ENCODE measurements around the gene CADM1.

The CADM1 gene

DNA sequence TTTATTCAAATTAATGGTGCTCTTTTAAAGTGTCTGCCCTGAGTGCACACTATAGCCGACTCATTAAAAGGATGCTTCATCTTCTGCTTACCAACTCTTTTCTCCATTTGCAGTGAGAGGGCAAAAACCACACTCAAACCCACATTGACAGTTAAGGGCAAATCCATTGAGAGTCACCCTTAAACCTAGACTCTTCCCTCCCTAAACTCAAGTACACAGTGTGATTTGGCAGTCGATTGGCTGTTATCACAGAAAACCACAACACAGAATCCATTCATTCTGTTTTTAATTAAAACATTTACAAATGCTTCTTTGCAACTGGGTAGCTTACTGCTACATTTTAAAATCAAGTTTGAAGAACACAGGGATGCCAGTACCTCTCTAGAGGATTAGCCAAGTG, 120.0 kb downstream of the CADM1 start:
- no peak for TF ChIP-seq SIN3A (IDR thresholded peaks at IDR 0.05; ENCODE audit: borderline replicate concordance, insufficient read depth, low read length)
- TF ChIP-seq, protein P1, sequence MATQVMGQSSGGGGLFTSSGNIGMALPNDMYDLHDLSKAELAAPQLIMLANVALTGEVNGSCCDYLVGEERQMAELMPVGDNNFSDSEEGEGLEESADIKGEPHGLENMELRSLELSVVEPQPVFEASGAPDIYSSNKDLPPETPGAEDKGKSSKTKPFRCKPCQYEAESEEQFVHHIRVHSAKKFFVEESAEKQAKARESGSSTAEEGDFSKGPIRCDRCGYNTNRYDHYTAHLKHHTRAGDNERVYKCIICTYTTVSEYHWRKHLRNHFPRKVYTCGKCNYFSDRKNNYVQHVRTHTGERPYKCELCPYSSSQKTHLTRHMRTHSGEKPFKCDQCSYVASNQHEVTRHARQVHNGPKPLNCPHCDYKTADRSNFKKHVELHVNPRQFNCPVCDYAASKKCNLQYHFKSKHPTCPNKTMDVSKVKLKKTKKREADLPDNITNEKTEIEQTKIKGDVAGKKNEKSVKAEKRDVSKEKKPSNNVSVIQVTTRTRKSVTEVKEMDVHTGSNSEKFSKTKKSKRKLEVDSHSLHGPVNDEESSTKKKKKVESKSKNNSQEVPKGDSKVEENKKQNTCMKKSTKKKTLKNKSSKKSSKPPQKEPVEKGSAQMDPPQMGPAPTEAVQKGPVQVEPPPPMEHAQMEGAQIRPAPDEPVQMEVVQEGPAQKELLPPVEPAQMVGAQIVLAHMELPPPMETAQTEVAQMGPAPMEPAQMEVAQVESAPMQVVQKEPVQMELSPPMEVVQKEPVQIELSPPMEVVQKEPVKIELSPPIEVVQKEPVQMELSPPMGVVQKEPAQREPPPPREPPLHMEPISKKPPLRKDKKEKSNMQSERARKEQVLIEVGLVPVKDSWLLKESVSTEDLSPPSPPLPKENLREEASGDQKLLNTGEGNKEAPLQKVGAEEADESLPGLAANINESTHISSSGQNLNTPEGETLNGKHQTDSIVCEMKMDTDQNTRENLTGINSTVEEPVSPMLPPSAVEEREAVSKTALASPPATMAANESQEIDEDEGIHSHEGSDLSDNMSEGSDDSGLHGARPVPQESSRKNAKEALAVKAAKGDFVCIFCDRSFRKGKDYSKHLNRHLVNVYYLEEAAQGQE (IDR thresholded peaks at IDR 0.05; ENCODE audit: insufficient read depth in 1 of 2, low read depth in 2 of 2, low read length in 2 of 2) = no peak
- TF ChIP-seq FOXP2 (optimal IDR thresholded peaks at IDR 0.05; ENCODE audit: borderline replicate concordance, extremely low read depth, extremely low read length, insufficient read depth) = no peak
- no peak for TF ChIP-seq POLR2AphosphoS5 (IDR thresholded peaks at IDR 0.05; ENCODE audit: low read depth, low read length)
- no peak for TF ChIP-seq TAF1 (IDR thresholded peaks at IDR 0.05; ENCODE audit: borderline replicate concordance, insufficient read depth, low read length)

DNA sequence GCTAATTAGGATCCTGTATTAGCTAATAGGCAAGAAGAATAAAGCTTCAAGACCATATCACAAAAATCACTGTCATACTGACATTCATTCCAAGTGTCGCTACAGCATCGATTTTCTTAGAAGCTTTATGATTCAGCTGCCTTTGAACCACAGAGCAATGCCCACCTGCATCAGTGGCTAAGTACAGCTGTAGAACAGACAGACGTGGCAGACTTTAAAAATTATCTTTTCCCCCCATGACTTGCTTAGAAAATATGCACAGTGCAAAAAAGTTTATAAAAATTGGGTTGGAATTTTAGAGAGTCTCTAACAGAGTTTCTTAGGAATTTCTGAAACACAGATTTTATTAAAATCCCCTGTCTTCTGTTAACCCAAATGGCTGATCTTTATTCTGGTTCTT, 120.8 kb downstream of the CADM1 start:
- TF ChIP-seq SIN3A (IDR thresholded peaks at IDR 0.05; ENCODE audit: borderline replicate concordance, insufficient read depth, low read length) = no peak
- TF ChIP-seq FOXP2 (optimal IDR thresholded peaks at IDR 0.05; ENCODE audit: borderline replicate concordance, extremely low read depth, extremely low read length, insufficient read depth) = no peak
- no peak for TF ChIP-seq TAF1 (IDR thresholded peaks at IDR 0.05; ENCODE audit: borderline replicate concordance, insufficient read depth, low read length)
- TF ChIP-seq POLR2AphosphoS5 (IDR thresholded peaks at IDR 0.05; ENCODE audit: low read depth, low read length) = no peak
- TF ChIP-seq, protein P1 (IDR thresholded peaks at IDR 0.05; ENCODE audit: insufficient read depth in 1 of 2, low read depth in 2 of 2, low read length in 2 of 2) = no peak

DNA sequence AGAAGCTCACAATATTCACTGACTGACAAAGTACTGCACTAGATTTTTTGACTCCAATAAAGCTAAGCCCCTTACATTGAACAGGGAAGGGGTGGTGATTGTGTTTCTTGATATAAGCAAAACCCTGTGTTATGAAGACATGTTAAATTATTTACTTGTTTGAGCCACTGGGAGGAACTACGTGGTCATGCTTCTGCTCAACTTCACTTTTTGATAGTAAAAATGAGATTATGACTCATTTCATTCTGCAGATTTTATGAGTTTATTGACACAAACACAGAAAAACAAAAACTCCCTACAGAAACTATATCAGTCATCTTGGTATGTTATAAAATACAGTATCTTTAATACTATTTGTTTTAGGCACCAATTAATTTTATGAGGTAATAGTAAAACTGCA, 124.7 kb downstream of the CADM1 start:
- TF ChIP-seq POLR2AphosphoS5 (IDR thresholded peaks at IDR 0.05; ENCODE audit: low read depth, low read length) (no peak), TAF1 (IDR thresholded peaks at IDR 0.05; ENCODE audit: borderline replicate concordance, insufficient read depth, low read length) (no peak), FOXP2 (optimal IDR thresholded peaks at IDR 0.05; ENCODE audit: borderline replicate concordance, extremely low read depth, extremely low read length, insufficient read depth) (no peak), SIN3A (IDR thresholded peaks at IDR 0.05; ENCODE audit: borderline replicate concordance, insufficient read depth, low read length) (no peak)
- TF ChIP-seq, protein P1 (IDR thresholded peaks at IDR 0.05; ENCODE audit: insufficient read depth in 1 of 2, low read depth in 2 of 2, low read length in 2 of 2) = no peak

DNA sequence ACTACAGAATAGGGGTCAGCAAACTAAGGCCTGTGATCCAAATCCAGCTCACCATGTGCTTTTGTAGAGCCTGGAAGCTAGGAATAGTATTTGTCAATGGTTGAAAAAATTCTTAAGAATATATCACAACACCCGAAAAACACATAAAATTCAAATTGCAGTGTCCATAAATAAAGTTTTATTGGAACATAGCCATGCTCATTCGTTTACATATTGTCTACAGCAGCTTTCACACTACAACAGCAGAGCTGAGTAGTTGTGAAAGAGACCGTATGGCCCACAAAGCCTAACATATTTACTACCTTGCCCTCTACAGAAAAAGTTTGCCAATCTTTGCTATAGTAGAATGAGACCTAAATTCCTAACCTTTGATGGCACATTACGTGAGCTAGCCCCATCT, 125.7 kb downstream of the CADM1 start:
- TF ChIP-seq POLR2AphosphoS5 (IDR thresholded peaks at IDR 0.05; ENCODE audit: low read depth, low read length) = no peak
- TF ChIP-seq TAF1 (IDR thresholded peaks at IDR 0.05; ENCODE audit: borderline replicate concordance, insufficient read depth, low read length) = no peak
- TF ChIP-seq FOXP2 (optimal IDR thresholded peaks at IDR 0.05; ENCODE audit: borderline replicate concordance, extremely low read depth, extremely low read length, insufficient read depth) = no peak
- TF ChIP-seq, protein P1 (IDR thresholded peaks at IDR 0.05; ENCODE audit: insufficient read depth in 1 of 2, low read depth in 2 of 2, low read length in 2 of 2) = no peak
- no peak for TF ChIP-seq SIN3A (IDR thresholded peaks at IDR 0.05; ENCODE audit: borderline replicate concordance, insufficient read depth, low read length)

DNA sequence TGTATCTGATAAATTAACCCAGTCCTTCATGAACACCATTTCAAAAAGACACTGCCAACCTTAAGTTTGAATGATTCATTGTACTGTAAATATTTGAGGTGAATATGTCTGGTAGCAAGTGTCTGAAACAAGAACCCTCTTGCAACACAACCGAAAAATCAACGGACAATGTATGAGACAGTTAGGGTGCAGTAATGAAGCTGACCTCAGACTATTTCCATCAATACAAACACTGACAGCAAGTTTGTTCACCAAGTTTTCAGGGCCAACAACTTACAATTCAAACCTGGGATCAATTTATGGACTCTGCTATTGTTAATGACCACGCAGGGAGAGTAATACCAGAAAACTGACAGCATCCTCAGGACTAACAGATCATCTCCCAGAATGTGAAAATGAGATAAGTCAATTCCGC, 126.3 kb downstream of the CADM1 start:
- TF ChIP-seq FOXP2 (optimal IDR thresholded peaks at IDR 0.05; ENCODE audit: borderline replicate concordance, extremely low read depth, extremely low read length, insufficient read depth) (no peak), SIN3A (IDR thresholded peaks at IDR 0.05; ENCODE audit: borderline replicate concordance, insufficient read depth, low read length) (no peak), TAF1 (IDR thresholded peaks at IDR 0.05; ENCODE audit: borderline replicate concordance, insufficient read depth, low read length) (no peak), POLR2AphosphoS5 (IDR thresholded peaks at IDR 0.05; ENCODE audit: low read depth, low read length) (no peak)
- TF ChIP-seq, protein P1 (IDR thresholded peaks at IDR 0.05; ENCODE audit: insufficient read depth in 1 of 2, low read depth in 2 of 2, low read length in 2 of 2) = no peak

All from PFSK-1 (cell line).